Activated CD8-positive, alpha-beta memory T cell treated with anti-CD3 and anti-CD28 coated beads, Interleukin-2, amount 10 ng/mL, durations not matched to agents 7 days and 5 days (primary cell): Measurements from ENCODE around the gene PSME3. TPM values are rescaled to one million over a fixed set of nuclear protein-coding genes. Genes with fewer than 3 reads are reported as not detected.

Source experiments
- ATAC-seq: fragments of 150-1000 bp; cut with Tn5 transposase; one replicate; pipeline ENCODE4 v1.10.0; 2021; ENCODE audit warnings: moderate library complexity
- CTCF ChIA-PET: fragments of 350-600 bp; sonication (Branson Sonifier 250); formaldehyde crosslinking; loops from one replicate; lab custom pipeline; 2021; ENCODE audit warnings: antibody characterized with exemption; lab: Charles Lee
- DNase-seq: peaks from one replicate; pipeline ENCODE4 v3.0.0-alpha.2; 2020
- H3K27ac Mint-ChIP-seq: one replicate; pipeline ENCODE4 v1.8.0; 2021; ENCODE audit warnings: mild to moderate bottlenecking, mixed read lengths
- H3K27me3 Mint-ChIP-seq: one replicate; pipeline ENCODE4 v1.8.0; 2021; ENCODE audit warnings: mixed read lengths
- H3K36me3 Mint-ChIP-seq: one replicate; pipeline ENCODE4 v1.8.0; 2021; ENCODE audit warnings: mild to moderate bottlenecking, mixed read lengths
- H3K4me1 Mint-ChIP-seq: one replicate; pipeline ENCODE4 v1.8.0; 2021; ENCODE audit warnings: mixed read lengths
- H3K4me3 Mint-ChIP-seq: one replicate; pipeline ENCODE4 v1.8.0; 2021; ENCODE audit warnings: mild to moderate bottlenecking, moderate library complexity, mixed read lengths
- H3K9me3 Mint-ChIP-seq: one replicate; pipeline ENCODE4 v1.8.0; 2022; ENCODE audit warnings: low read depth, mixed read lengths
- total RNA-seq, 2 experiments: library from RNA; stranded (reverse); gene quantifications; one replicate each; pipeline ENCODE4 v1.2.3, GENCODE V29; 2021

The PSME3 gene, protein sequence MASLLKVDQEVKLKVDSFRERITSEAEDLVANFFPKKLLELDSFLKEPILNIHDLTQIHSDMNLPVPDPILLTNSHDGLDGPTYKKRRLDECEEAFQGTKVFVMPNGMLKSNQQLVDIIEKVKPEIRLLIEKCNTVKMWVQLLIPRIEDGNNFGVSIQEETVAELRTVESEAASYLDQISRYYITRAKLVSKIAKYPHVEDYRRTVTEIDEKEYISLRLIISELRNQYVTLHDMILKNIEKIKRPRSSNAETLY
- total RNA-seq: 100 to 1,000 TPM; 123 to 166 TPM

DNA sequence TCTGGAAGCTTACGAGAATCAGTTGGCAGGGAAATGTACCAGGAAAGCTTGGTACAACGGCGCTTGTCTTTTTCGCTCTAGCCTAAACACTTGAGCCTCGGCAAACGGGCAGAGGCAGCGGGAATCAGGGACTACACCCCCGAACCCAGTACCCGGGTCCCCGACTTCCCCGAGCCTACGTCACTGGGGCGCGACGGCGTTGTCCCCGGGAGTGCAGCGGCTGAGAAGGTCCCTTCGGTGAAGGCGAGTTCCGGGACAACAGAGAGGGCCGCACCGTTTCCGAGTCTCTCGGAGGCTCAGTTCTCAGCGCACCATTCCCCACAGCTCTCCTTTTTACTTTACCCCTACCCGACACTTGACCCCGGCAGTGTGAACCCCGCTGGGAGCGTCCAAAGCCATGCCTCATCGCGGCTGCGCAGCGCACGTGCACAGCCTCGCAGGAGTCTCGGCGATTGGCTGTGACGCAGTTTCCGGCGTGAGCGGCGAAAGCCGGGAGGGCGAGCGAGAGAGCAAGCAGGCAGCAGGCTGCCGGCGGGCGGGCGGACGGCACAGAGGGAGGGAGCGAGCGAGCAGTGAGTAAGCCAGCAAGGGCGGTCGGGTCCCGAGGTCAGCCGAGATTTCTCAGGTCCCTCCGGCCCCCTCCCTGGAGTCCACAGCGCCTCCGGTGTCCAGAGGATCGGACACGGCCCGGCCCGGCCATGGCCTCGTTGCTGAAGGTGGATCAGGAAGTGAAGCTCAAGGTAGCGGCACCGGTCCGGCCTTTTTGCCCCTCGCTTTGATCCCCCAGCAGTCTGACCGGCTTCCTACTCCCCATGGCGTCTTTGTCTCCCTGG, at the start of gene PSME3:
PSME3 (plus strand) TSS at position 464 of the 833 bp plus-strand sequence; CDS start at position 699, 235 bp downstream.
- no peaks in the 10 kb centered on the region for H3K9me3 Mint-ChIP-seq
- DNase-seq (peak; percentile 94), ATAC-seq (peak; percentile 94)
- CTCF ChIA-PET: interaction anchor here (0.9 to 3.9 kb wide), 12 partner anchors 9 to 255 kb away, joined by 3 to 33 read pairs (median 4); partner anchors contain the start of genes AOC2, BECN1, PSMC3IP and RPL27
- peak within 1 kb of the TSS; percentile 91 for H3K4me3 Mint-ChIP-seq
- peaks cover 3% of the 10 kb centered on the region for H3K27me3 Mint-ChIP-seq
- H3K36me3 Mint-ChIP-seq: peaks cover 22% of the 10 kb centered on the region
- H3K4me1 Mint-ChIP-seq: peaks cover 29% of the 10 kb centered on the region
- peak within 1 kb of the TSS; percentile 97 for H3K27ac Mint-ChIP-seq

DNA sequence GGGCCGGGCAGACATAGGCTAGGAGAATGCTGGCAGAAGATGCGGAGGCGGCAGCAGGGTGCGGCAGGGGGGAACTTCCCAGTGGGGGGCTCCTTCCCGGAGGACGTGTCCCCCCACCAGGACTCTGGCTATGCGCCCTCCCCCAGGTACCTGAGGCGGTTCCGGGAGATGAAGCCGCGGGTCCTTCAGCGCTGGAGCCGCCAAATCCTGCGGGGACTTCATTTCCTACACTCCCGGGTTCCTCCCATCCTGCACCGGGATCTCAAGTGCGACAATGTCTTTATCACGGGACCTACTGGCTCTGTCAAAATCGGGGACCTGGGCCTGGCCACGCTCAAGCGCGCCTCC, 49.4 kb upstream of the PSME3 start:
- H3K27me3 Mint-ChIP-seq: peaks cover 72% of the 10 kb centered on the region
- DNase-seq (no peak), ATAC-seq (no peak)
- H3K4me3 Mint-ChIP-seq: no peak overlapping the region
- CTCF ChIA-PET: no interaction called here
- peaks cover 26% of the 10 kb centered on the region for H3K4me1 Mint-ChIP-seq
- no peak overlapping the region for H3K27ac Mint-ChIP-seq
- H3K9me3 Mint-ChIP-seq: no peaks in the 10 kb centered on the region
- peaks cover 18% of the 10 kb centered on the region for H3K36me3 Mint-ChIP-seq

DNA sequence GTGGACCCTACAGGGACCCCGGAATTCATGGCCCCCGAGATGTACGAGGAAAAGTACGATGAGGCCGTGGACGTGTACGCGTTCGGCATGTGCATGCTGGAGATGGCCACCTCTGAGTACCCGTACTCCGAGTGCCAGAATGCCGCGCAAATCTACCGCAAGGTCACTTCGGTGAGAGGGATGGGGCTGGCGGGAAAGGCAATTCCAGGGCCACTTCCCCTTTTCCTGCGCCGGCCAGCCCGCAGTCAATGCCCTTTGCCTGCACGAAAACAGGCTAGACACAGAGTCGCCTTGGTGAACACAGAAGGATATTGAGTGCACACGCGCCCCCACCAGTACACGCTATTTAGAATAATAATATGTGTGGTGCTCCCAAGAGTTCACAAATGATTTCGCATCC, 48.8 kb upstream of the PSME3 start:
- no peak overlapping the region for H3K4me3 Mint-ChIP-seq
- peaks cover 12% of the 10 kb centered on the region for H3K36me3 Mint-ChIP-seq
- no peak overlapping the region for H3K27ac Mint-ChIP-seq
- DNase-seq (no peak), ATAC-seq (no peak)
- peaks cover 75% of the 10 kb centered on the region for H3K27me3 Mint-ChIP-seq
- CTCF ChIA-PET: no interaction called here
- no peaks in the 10 kb centered on the region for H3K9me3 Mint-ChIP-seq
- peaks cover 23% of the 10 kb centered on the region for H3K4me1 Mint-ChIP-seq

DNA sequence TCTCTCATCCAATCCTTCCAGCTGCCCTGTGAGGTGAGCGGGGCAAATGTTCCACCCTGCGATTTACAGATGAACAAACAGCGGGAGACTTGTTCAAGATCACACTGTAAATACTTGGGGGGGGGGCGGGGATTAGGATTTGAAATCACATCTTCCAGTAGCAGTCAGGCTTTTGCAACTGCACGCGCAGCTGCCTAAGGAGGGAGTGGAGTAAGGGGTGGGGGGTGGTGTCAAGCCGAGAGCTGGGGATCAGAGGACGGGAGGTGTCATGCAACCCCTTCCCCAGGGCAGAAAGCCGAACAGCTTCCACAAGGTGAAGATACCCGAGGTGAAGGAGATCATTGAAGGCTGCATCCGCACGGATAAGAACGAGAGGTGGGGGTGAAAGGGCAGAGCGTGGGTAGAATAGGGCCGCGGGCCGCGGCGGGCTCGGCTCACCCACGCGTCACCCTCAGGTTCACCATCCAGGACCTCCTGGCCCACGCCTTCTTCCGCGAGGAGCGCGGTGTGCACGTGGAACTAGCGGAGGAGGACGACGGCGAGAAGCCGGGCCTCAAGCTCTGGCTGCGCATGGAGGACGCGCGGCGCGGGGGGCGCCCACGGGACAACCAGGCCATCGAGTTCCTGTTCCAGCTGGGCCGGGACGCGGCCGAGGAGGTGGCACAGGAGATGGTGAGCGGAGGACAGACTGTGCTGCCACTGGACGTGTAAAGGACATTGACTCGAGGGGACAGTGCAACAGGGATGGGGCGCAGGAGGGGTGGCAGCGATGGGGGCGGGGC, 48.2 kb upstream of the PSME3 start:
- CTCF ChIA-PET: no interaction called here
- Mint-ChIP-seq H3K27me3 (peaks cover 78% of the 10 kb centered on the region), H3K4me3 (no peak overlapping the region), H3K9me3 (no peaks in the 10 kb centered on the region), H3K36me3 (peaks cover 7% of the 10 kb centered on the region), H3K27ac (no peak overlapping the region), H3K4me1 (peaks cover 20% of the 10 kb centered on the region)
- DNase-seq (no peak), ATAC-seq (no peak)

DNA sequence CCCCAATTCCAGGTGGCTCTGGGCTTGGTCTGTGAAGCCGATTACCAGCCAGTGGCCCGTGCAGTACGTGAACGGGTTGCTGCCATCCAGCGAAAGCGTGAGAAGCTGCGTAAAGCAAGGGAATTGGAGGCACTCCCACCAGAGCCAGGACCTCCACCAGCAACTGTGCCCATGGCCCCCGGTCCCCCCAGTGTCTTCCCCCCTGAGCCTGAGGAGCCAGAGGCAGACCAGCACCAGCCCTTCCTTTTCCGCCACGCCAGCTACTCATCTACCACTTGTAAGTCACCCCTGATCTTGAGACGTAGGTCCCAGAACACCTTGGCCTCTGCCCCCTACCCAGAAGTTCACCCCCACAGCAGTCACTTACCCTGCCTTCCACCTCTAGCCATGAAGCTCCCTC, 45.9 kb upstream of the PSME3 start:
- H3K36me3 Mint-ChIP-seq: peaks cover 5% of the 10 kb centered on the region
- H3K4me3 Mint-ChIP-seq: no peak overlapping the region
- ATAC-seq (no peak), DNase-seq (no peak)
- H3K27ac Mint-ChIP-seq: no peak overlapping the region
- no peaks in the 10 kb centered on the region for H3K9me3 Mint-ChIP-seq
- CTCF ChIA-PET: no interaction called here
- peaks cover 72% of the 10 kb centered on the region for H3K27me3 Mint-ChIP-seq
- peaks cover 16% of the 10 kb centered on the region for H3K4me1 Mint-ChIP-seq

DNA sequence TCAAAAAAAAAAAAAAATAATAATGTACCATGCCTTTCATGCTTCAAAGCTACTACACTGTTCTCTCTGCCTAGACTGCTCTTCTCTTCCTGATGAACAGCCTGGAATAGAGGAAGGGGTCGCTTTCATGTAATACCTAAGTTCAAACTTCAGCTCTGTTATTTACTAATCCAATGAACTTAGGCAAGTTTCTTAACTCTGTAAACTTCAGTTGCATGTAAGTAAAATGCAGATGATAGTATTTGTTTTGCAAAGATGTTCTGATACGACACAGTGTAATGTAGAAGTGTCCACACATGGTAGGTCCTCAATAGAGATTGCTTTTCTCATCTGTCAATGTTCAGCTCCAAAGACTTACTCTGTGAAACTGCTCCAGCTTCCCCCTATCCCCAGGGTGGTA, 41.2 kb upstream of the PSME3 start:
- no peaks in the 10 kb centered on the region for H3K36me3 Mint-ChIP-seq
- no peaks in the 10 kb centered on the region for H3K9me3 Mint-ChIP-seq
- CTCF ChIA-PET: interaction anchor here (1.0 kb wide), 1 partner anchor 28 kb away, joined by 3 read pairs; no protein-coding TSS in a partner anchor
- DNase-seq (no peak), ATAC-seq (no peak)
- no peak overlapping the region for H3K27ac Mint-ChIP-seq
- no peak overlapping the region for H3K4me3 Mint-ChIP-seq
- peaks cover 3% of the 10 kb centered on the region for H3K4me1 Mint-ChIP-seq
- H3K27me3 Mint-ChIP-seq: peaks cover 26% of the 10 kb centered on the region

DNA sequence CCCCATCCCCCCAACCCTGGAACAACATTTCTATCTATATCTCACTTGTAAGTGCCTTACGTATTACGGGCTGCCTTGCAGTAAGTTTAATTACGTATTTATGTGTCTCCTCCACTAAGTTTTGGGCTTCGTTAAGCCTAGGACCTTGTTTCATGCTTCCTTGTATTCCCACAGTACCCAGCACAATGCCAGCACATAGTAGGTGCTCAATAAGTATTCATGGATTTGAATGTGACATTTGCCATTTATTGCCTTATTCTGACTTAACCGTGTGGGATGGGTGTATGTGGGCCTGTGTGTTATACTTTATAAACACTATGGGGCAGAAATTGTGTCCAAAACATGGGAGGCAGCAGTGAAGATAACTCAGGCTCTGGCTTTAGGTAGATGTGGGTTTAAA, 40.7 kb upstream of the PSME3 start:
- no peak for ATAC-seq
- Mint-ChIP-seq H3K27ac (no peak overlapping the region), H3K4me3 (no peak overlapping the region), H3K9me3 (no peaks in the 10 kb centered on the region), H3K4me1 (peaks cover 7% of the 10 kb centered on the region), H3K27me3 (peaks cover 20% of the 10 kb centered on the region), H3K36me3 (no peaks in the 10 kb centered on the region)
- CTCF ChIA-PET: interaction anchor here (0.6 to 2.0 kb wide), 2 partner anchors 29 to 191 kb away, joined by 3 to 5 read pairs; no protein-coding TSS in a partner anchor
- no peak for DNase-seq

DNA sequence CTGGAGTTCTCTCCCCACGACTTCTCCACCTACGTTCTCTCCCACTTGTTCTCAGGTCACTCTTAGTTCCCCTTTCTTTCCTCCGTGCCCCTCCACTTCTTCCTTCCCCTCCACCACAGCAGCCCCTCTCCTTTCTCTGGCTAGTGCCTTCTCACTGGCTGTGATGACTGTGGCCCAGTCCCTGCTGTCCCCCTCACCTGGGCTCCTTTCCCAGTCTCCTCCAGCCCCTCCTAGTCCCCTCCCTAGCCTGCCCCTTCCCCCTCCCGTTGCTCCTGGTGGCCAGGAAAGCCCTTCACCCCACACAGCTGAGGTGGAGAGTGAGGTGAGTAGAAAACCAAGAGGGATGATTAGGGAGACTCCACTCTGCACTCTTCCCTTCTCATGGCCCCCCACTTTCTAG, 38.1 kb upstream of the PSME3 start:
- Mint-ChIP-seq H3K4me3 (no peak overlapping the region), H3K36me3 (peaks cover 2% of the 10 kb centered on the region), H3K27ac (no peak overlapping the region), H3K27me3 (peaks cover 9% of the 10 kb centered on the region), H3K9me3 (no peaks in the 10 kb centered on the region), H3K4me1 (peaks cover 19% of the 10 kb centered on the region)
- DNase-seq (no peak), ATAC-seq (no peak)
- CTCF ChIA-PET: interaction anchor here (1.7 kb wide), 1 partner anchor 15 kb away, joined by 3 read pairs; the partner anchor contains the start of gene WNK4

DNA sequence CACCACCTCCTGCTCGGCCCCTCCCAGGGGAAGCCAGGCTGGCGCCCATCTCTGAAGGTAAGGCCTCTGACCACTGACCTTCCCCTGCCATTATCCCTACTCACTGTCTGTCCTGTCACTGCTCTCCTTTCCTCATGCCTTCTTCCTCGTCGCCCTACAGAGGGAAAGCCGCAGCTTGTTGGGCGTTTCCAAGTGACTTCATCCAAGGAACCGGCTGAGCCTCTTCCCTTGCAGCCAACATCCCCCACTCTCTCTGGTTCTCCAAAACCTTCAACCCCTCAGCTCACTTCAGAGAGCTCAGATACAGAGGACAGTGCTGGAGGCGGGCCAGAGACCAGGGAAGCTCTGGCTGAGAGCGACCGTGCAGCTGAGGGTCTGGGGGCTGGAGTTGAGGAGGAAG, 37.7 kb upstream of the PSME3 start:
- CTCF ChIA-PET: interaction anchor here (1.7 kb wide), 1 partner anchor 15 kb away, joined by 3 read pairs; the partner anchor contains the start of gene WNK4
- Mint-ChIP-seq H3K4me1 (peaks cover 19% of the 10 kb centered on the region), H3K36me3 (peaks cover 2% of the 10 kb centered on the region), H3K4me3 (no peak overlapping the region), H3K9me3 (no peaks in the 10 kb centered on the region), H3K27ac (no peak overlapping the region), H3K27me3 (peaks cover 5% of the 10 kb centered on the region)
- DNase-seq (no peak), ATAC-seq (no peak)

DNA sequence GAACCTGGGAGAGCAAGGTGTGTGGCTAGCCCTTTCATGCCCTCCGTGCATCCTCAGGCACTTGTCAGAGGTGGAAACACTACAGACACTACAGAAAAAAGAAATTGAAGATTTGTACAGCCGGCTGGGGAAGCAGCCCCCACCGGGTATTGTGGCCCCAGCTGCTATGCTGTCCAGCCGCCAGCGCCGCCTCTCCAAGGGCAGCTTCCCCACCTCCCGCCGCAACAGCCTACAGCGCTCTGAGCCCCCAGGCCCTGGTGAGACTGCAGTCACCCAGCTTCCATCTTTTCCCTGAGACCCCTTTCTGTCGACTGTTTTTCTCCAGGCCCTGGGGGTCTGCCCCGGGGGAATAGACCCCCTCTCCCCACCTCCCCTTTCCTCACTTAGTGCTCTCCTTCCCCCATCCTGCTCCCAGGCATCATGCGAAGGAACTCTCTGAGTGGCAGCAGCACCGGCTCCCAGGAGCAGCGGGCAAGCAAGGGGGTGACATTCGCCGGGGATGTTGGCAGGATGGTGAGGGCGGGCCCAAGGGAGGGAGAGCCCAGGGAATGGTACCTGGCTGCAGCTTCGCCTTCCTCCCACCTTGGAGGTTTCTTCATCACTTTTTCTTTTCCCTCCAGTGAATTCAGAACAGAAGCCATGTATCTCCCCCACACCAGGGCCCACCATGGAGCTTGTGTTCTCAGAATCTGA, 37.0 kb upstream of the PSME3 start:
- no peaks in the 10 kb centered on the region for H3K9me3 Mint-ChIP-seq
- CTCF ChIA-PET: interaction anchor here (1.7 kb wide), 1 partner anchor 16 kb away, joined by 3 read pairs; the partner anchor contains the start of gene WNK4

DNA sequence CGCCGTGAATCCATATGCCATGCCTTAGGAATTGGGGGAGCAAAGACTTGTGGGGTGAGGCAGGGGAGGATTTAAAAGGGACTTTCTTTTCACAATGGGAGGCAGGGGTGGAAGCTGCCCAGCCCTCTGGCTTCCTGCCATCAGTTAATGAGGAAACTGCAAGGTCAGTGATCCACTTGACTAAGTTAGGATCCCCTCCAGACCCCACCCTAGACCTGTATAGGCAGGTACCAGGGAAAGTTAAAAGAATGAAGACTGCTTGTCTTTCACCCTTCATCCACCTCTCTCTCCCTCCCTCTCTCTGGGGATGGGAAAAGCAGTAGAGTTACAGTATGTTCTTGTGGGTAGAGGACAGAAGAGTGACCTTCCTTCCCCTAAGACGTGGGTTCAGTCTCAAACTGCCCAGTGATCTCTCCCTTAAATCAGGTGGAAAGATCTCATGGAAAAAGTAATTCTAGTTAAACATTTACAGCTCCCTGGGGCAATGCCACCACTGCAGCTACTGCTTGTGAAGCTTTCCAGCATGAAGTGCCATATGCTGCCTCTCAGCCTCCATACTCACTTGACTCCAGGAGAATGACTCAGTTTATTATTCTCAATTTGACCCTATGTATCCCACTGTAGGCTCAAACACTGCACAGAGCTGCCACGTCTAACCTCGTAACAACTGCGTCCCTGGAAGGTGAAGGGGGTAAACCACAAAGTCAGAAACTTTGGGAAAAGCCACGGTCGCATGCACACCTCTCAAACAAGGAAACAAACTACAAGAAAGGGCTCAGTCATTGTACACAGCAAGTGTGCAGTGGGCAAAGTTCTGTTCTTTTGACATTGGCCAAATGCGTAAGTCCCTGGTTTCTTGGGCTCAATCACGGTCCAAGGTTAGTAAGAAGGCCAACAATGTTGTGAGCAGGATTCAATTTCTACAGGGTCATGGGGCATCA, 35.9 kb upstream of the PSME3 start:
- peaks cover 2% of the 10 kb centered on the region for H3K36me3 Mint-ChIP-seq
- peak overlapping the region; percentile 94 for H3K4me3 Mint-ChIP-seq
- ATAC-seq (no peak), DNase-seq (no peak)
- H3K27ac Mint-ChIP-seq: no peak overlapping the region
- peaks cover 19% of the 10 kb centered on the region for H3K4me1 Mint-ChIP-seq
- CTCF ChIA-PET: interaction anchor here (1.8 kb wide), 1 partner anchor 34 kb away, joined by 5 read pairs; no protein-coding TSS in a partner anchor
- no peaks in the 10 kb centered on the region for H3K9me3 Mint-ChIP-seq
- peaks cover 7% of the 10 kb centered on the region for H3K27me3 Mint-ChIP-seq

More for the DNA sequence above, 37.0 kb upstream of the PSME3 start:
- ATAC-seq: no peak
- Mint-ChIP-seq H3K27me3 (peaks cover 2% of the 10 kb centered on the region), H3K27ac (no peak overlapping the region), H3K4me3 (no peak overlapping the region), H3K36me3 (peaks cover 2% of the 10 kb centered on the region), H3K4me1 (peaks cover 19% of the 10 kb centered on the region)
- DNase-seq: no peak

DNA sequence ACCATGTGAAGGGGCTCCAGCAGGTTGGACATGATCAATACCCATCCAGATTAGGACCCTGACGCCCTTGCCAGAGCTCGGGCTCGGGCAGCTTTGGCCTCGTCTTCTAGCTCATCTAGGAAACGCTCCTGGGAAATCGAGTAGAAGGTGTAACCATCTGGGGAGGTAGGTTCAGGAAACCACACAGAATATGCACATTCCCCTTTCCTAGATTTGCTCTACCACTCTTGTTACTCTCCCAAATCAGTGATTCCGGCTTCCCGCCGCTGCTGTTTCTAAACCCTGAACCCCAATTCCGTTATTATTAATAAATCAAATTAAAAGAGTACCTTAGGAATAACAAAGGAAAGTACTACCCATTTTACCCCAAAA, 35.2 kb upstream of the PSME3 start:
- Mint-ChIP-seq H3K9me3 (no peaks in the 10 kb centered on the region), H3K27ac (peak overlapping the region; percentile 75), H3K4me3 (peak overlapping the region; percentile 94), H3K27me3 (peaks cover 7% of the 10 kb centered on the region), H3K4me1 (peaks cover 19% of the 10 kb centered on the region), H3K36me3 (peaks cover 2% of the 10 kb centered on the region)
- CTCF ChIA-PET: interaction anchor here (0.6 to 1.8 kb wide), 4 partner anchors 22 to 179 kb away, joined by 3 to 6 read pairs (median 4); partner anchors contain the start of gene BECN1
- DNase-seq (no peak), ATAC-seq (no peak)
